ENCODE data around the gene C10orf71. TPM values are rescaled to one million over a fixed set of nuclear protein-coding genes. Genes with fewer than 3 reads are reported as not detected.

The C10orf71 gene
- total and polyA plus RNA-seq, 2 of the 8 experiments (the other 6 are each of a cell fraction or from before 2014, with no cell fraction given) = not detected

DNA sequence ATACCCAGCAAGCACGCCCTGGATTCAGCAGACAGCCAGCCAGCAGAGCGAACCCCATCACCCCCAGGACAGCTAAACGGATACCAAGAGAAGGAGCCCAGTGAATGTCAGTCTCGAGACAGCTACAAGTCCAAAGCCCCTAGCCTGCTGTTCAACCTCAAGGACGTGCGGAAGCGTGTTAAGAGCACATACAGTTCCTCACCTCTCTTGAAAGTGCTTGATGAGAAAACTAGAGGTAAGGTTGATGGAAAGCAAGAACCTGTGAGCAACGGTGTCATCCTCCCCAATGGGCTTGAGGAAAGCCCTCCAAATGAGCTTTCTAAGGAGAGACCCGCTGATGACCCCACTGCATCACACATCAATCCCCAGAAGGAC lies 24.9 kb downstream of the C10orf71 start:
- Histone ChIP-seq H2AFZ (ENCODE audit: low read length) (no peak overlapping the region), H2BK120ac (replicated peaks; ENCODE audit: low read depth, low read length) (no peak overlapping the region)
- WGBS, 2 experiments (ENCODE audit: extremely low coverage in 1 of 2, insufficient coverage in 1 of 2, insufficient read length in 1 of 2, insufficient replicate concordance in 2 of 2, low coverage in 1 of 2, low lambda C conversion rate in 2 of 2, missing lambda C conversion rate in 1 of 2) = 85% methylated on average over 9 of the region's 9 CpGs; no CpG with 5 or more reads in 1 of the 2 experiments
- TF ChIP-seq GTF2F1 (IDR thresholded peaks at IDR 0.05; ENCODE audit: borderline replicate concordance, low read depth, low read length) (no peak), MAFK (IDR thresholded peaks at IDR 0.05; ENCODE audit: low read depth, low read length) (no peak), SRF (IDR thresholded peaks at IDR 0.05; ENCODE audit: low read depth, low read length) (no peak), KDM4A (IDR thresholded peaks at IDR 0.05; ENCODE audit: low read depth, low read length, severe bottlenecking) (no peak), CBX5 (IDR thresholded peaks at IDR 0.05; ENCODE audit: low read depth, low read length) (no peak), KDM1A (IDR thresholded peaks at IDR 0.05; ENCODE audit: borderline replicate concordance, low read length) (no peak), HDAC2 (IDR thresholded peaks at IDR 0.05; ENCODE audit: borderline replicate concordance in 1 of 2, low read depth in 2 of 2, low read length in 2 of 2) (no peak), EP300 (IDR thresholded peaks at IDR 0.05; ENCODE audit: borderline replicate concordance in 1 of 2, low read depth in 2 of 2, low read length in 2 of 2) (no peak), POLR2A (IDR thresholded peaks at IDR 0.05; ENCODE audit: control extremely low read depth in 1 of 2, low read depth in 2 of 2, low read length in 2 of 2) (no peak), CHD1 (IDR thresholded peaks at IDR 0.05; ENCODE audit: low read depth, low read length) (no peak), CTBP2 (IDR thresholded peaks at IDR 0.05; ENCODE audit: borderline replicate concordance, insufficient read depth, insufficient read length, low read length) (no peak), BACH1 (IDR thresholded peaks at IDR 0.05; ENCODE audit: low read length) (no peak), EZH2 (IDR thresholded peaks at IDR 0.05; ENCODE audit: low read depth, low read length, severe bottlenecking) (no peak), JUN (IDR thresholded peaks at IDR 0.05; ENCODE audit: low read depth, low read length) (no peak)

More for the DNA sequence above, 24.9 kb downstream of the C10orf71 start:
- H4K20me1 ChIP-seq (replicated peaks in 1 of 2; ENCODE audit: control insufficient read depth in 1 of 2, insufficient read depth in 2 of 2, low read length in 2 of 2) = no peaks in the 10 kb centered on the region
- CTCF ChIA-PET (ENCODE audit: partially characterized antibody) = interaction anchor here (0.6 to 4.4 kb wide), 25 partner anchors 8 to 346 kb away, joined by 3 to 22 read pairs (median 4); partner anchors contain the start of genes DRGX and ERCC6
- no peaks in the 10 kb centered on the region for H3K79me1 ChIP-seq (ENCODE audit: low read depth, low read length)
- H3K79me2 ChIP-seq (ENCODE audit: control insufficient read depth in 1 of 2, insufficient read depth in 2 of 2, low read length in 2 of 2) = no peaks in the 10 kb centered on the region
- no peaks in the 10 kb centered on the region; a peak in 1 of 7 replicates for H3K27me3 ChIP-seq (replicated peaks in 1 of 4; ENCODE audit: control insufficient read depth in 3 of 4, extremely low read depth in 1 of 4, insufficient read depth in 3 of 4, low read length in 3 of 4)
- H4K8ac ChIP-seq (ENCODE audit: extremely low read depth, insufficient read depth, low read length) = no peak overlapping the region
- H3K23ac ChIP-seq (ENCODE audit: insufficient read length) = no peak overlapping the region
- H4K91ac ChIP-seq (replicated peaks; ENCODE audit: insufficient read length, low read length) = no peak overlapping the region
- POLR2A ChIA-PET (ENCODE audit: partially characterized antibody) = interaction anchor here (0.6 to 0.8 kb wide), 2 partner anchors 155 to 620 kb away, joined by 3 to 5 read pairs; no protein-coding TSS in a partner anchor
- no peak overlapping the region for H3K27ac ChIP-seq (ENCODE audit: low read depth, low read length)
- no peak overlapping the region for H3K14ac ChIP-seq (ENCODE audit: insufficient read length)
- no peak overlapping the region for H3K18ac ChIP-seq (ENCODE audit: extremely low read depth, low read length)
- no peak overlapping the region for H2BK15ac ChIP-seq (ENCODE audit: low read length)
- no peak overlapping the region for H2BK5ac ChIP-seq (ENCODE audit: low read depth, low read length)
- DNase-seq (ENCODE audit: low read depth in 1 of 2, low spot score in 2 of 2) (no peak), FAIRE-seq (no peak)
- H3K4ac ChIP-seq (replicated peaks; ENCODE audit: insufficient read length, low read depth, low read length) = no peak overlapping the region
- H2BK12ac ChIP-seq (ENCODE audit: low read depth, low read length) = no peak overlapping the region
- H3K4me3 ChIP-seq (ENCODE audit: extremely low read depth in 1 of 4, insufficient read depth in 2 of 4, low read depth in 3 of 4, low read length in 4 of 4) = no peak overlapping the region
- H3K9me3 ChIP-seq (ENCODE audit: insufficient read depth in 2 of 2, low read depth in 1 of 2, low read length in 1 of 2) = no peaks in the 10 kb centered on the region
- H3K4me1 ChIP-seq (replicated peaks in 1 of 4; ENCODE audit: control insufficient read depth in 3 of 4, insufficient read depth in 4 of 4, low read length in 3 of 4) = peaks cover 0 to 2% (median 0%) of the 10 kb centered on the region in 4 experiments; a peak in 1 of 7 replicates
- H2BK20ac ChIP-seq (ENCODE audit: low read length) = no peak overlapping the region
- no peak overlapping the region for H3K4me2 ChIP-seq (ENCODE audit: insufficient read depth in 1 of 2, low read depth in 2 of 2, low read length in 2 of 2)
- H3K23me2 ChIP-seq (ENCODE audit: low read depth, low read length) = no peaks in the 10 kb centered on the region; the same call in 1 of the 2 replicates
- no peak overlapping the region for H2AK5ac ChIP-seq (ENCODE audit: low read depth, low read length)
- no peak overlapping the region for H3K56ac ChIP-seq (replicated peaks; ENCODE audit: insufficient read length, low read depth, low read length)
- no peak overlapping the region for H3K9ac ChIP-seq (replicated peaks in 1 of 4; ENCODE audit: extremely low read depth in 1 of 4, low read depth in 3 of 4, low read length in 3 of 4)
- H3K36me3 ChIP-seq (ENCODE audit: control insufficient read depth in 2 of 4, insufficient read depth in 4 of 4, low read length in 3 of 4) = no peaks in the 10 kb centered on the region
- no peak overlapping the region for H4K5ac ChIP-seq (ENCODE audit: insufficient read length, low read depth, low read length)
